ENCODE measurements around the gene TIMP3.

DNA sequence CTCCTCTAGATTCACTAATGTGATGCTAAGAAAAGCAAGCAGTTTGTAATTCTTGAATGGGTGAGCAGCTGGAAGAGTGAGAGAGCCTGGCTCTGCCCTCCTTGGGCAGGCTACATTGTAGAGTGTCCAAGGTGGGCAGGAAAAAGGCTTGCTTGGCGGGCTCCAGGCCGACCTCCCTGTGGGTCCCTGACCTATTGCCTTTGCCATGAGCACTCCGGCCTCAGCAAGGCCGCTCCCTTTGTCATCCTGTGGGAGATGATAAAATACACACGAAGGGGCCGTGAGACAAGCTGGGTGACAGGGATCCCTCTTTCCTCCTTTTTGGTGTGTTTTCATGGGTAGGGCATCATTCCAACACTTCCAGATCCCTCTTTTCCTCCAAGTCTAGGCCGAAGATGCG, 41.8 kb downstream of the TIMP3 start:
- TF ChIP-seq POLR2A (IDR thresholded peaks at IDR 0.05) (no peak), POLR2AphosphoS5 (IDR thresholded peaks at IDR 0.05) (no peak), EP300 (IDR thresholded peaks at IDR 0.05) (no peak)
- TF ChIP-seq, protein P1, sequence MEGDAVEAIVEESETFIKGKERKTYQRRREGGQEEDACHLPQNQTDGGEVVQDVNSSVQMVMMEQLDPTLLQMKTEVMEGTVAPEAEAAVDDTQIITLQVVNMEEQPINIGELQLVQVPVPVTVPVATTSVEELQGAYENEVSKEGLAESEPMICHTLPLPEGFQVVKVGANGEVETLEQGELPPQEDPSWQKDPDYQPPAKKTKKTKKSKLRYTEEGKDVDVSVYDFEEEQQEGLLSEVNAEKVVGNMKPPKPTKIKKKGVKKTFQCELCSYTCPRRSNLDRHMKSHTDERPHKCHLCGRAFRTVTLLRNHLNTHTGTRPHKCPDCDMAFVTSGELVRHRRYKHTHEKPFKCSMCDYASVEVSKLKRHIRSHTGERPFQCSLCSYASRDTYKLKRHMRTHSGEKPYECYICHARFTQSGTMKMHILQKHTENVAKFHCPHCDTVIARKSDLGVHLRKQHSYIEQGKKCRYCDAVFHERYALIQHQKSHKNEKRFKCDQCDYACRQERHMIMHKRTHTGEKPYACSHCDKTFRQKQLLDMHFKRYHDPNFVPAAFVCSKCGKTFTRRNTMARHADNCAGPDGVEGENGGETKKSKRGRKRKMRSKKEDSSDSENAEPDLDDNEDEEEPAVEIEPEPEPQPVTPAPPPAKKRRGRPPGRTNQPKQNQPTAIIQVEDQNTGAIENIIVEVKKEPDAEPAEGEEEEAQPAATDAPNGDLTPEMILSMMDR (IDR thresholded peaks at IDR 0.05), result no peak

All from stomach (tissue), 4 donors.